Measurements from ENCODE around the gene KIAA0319L.

The KIAA0319L gene

GRCh38 chr1:35564037-35564883 lies 7.1 kb upstream of the KIAA0319L start:
- peak; percentile 82 for FAIRE-seq

DNA sequence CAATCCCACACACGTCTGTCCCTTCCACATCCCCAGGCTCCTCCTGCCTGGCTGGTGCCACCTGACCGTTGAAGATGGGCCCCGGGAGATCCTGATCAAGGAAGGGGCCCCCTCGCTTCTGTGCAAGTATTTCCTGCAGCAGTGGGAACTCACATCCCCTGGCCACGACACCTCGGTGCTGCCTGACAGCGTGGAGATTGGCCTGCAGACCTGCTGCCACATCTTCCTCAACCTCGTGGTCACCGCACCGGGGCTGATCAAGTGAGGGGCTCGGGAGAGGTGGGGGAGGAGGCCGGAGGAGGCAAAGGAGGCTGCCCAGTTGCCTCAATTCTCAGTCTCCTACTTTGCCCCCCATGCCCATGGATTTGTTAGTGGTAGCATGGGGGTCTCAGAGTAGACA lies 6.0 kb upstream of the KIAA0319L start:
- FAIRE-seq (no peak), DNase-seq (ENCODE audit: insufficient read length, low spot score) (no peak)

More at GRCh38 chr1:35564037-35564883, 7.1 kb upstream of the KIAA0319L start:
- DNase-seq (ENCODE audit: insufficient read length, low spot score) = peak; percentile 75

GRCh38 chr1:35561972-35562680 lies 4.9 kb upstream of the KIAA0319L start:
- FAIRE-seq (no peak), DNase-seq (ENCODE audit: insufficient read length, low spot score) (no peak)

GRCh38 chr1:35561297-35561971 lies 4.2 kb upstream of the KIAA0319L start:
- DNase-seq (ENCODE audit: insufficient read length, low spot score) (no peak), FAIRE-seq (no peak)

GRCh38 chr1:35560256-35561225 lies 3.3 kb upstream of the KIAA0319L start:
- DNase-seq (ENCODE audit: insufficient read length, low spot score) (no peak), FAIRE-seq (no peak)

DNA sequence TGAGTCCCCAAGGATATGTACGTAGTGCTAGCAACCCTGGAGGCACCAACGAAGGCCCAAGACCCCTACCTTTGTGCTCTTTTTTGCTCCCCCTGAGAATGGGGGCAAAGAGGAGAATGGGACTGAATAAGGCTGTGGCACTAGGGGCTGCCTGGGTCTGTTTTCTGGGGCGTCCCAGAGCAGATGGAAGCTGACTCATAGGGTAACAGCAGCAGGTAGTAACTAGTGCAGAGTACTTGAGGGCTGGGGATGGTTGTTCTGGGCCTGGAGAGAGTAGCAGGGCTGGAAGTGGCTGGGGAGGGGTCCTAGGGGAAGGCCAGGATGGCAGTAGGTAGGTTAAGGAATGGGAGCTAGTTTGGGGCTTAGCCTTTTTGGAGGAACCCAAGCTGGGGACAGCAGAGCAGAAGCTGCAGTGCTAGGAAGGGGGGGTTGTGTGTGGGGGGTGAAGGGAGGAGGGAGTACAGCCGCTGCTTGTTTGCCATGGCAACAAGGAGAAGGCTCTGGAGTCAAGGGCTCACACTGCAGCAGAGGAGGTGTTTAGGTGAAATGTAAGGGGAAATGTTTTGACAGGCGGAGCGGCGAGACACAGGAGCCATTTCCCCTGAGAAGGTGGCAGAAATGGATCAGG lies 2.2 kb upstream of the KIAA0319L start:
- DNase-seq (ENCODE audit: insufficient read length, low spot score) = no peak
- FAIRE-seq = no peak

GRCh38 chr1:35558374-35559316 lies 1.4 kb upstream of the KIAA0319L start:
- FAIRE-seq = no peak
- DNase-seq (ENCODE audit: insufficient read length, low spot score) = no peak

GRCh38 chr1:35557611-35558373 lies 589 bp upstream of the KIAA0319L start, which contains the start of gene NCDN:
Gene NCDN, plus strand, starts transcription at chr1:35557799. Its CDS starts 392 bp downstream, at chr1:35558191.
- DNase-seq (ENCODE audit: insufficient read length, low spot score) = peak; percentile 93
- FAIRE-seq = peak; percentile 97

DNA sequence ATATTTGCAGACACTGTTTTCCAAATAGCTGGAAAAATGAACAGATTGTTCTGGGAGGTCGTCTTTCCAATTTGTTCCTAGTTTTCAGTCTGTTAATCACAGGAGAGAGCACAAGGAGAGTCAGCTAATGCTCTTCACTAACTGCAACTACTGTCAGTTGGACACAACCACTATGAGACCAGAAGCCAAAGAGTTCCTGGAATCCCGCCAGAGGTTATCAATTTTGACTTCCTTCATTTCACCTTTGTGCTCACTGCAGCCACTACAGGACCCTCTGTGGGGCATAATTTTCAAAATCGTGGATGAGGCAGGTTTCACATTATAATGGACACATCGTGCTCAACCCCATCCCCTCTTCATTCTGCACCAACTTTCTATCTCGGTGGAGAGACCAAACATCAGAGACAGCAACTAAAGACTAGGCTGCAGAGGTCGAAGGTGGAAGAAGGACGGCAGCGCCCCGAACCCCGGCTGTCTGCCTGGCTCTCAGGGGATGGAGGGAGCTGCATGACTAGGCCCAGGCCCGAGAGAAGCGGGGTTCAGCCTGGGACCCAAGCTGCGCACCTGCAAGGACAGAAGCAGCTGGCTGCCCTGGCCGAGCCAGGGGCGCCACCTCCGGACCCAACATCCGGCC lies 602 bp downstream of the KIAA0319L start:
- FAIRE-seq (peak; percentile 88), DNase-seq (ENCODE audit: insufficient read length, low spot score) (no peak)

- no peak for FAIRE-seq
- no peak for DNase-seq (ENCODE audit: insufficient read length, low spot score)
Observed at GRCh38 chr1:35555601-35556477, 1.4 kb downstream of the KIAA0319L start.

DNA sequence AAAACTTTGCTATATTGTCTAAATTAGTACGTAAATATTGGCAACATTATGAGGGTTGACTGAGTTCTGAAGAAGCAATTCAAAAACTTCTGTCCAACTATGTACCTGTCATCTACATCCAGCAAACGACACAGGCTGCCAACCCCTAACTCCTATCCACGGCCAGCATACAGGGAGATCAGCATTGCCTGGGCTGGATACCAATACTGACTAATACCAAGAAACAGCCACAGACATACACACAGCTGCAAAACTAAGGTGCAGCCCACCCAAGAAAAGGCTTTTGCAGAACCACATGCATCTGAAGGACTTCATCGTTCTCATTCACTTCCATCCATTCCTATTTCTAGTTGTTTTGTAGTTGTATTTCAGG lies 2.0 kb downstream of the KIAA0319L start:
- FAIRE-seq (no peak), DNase-seq (ENCODE audit: insufficient read length, low spot score) (no peak)

- no peak for FAIRE-seq
- no peak for DNase-seq (ENCODE audit: insufficient read length, low spot score)
Observed at GRCh38 chr1:35554266-35555211, 2.7 kb downstream of the KIAA0319L start.

DNA sequence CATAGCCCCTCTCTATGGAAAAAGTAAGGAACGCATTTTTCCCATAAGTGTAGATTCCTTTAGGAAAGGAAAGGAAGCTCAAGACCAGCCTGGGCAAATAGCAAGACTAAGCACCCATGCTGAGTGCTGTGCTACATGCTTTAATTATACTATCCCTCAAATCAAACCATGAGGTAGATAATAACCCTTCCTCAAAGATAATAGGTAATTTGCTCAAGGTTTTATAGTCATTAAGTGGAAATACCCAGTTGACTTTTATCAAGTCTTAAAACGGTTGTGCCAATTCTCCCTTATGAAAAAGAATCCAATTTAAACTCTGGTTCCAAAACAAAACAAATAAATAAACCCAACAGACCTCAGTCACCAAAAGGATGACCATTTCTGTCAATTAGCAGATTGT lies 3.4 kb downstream of the KIAA0319L start:
- no peak for DNase-seq (ENCODE audit: insufficient read length, low spot score)
- no peak for FAIRE-seq

GRCh38 chr1:35546614-35547013 lies 10.6 kb downstream of the KIAA0319L start:
- FAIRE-seq = no peak

GRCh38 chr1:35544976-35545375 lies 12.2 kb downstream of the KIAA0319L start:
- peak; percentile 37 for FAIRE-seq
- no peak for DNase-seq (ENCODE audit: insufficient read length, low spot score)

More at GRCh38 chr1:35546614-35547013, 10.6 kb downstream of the KIAA0319L start:
- no peak for DNase-seq (ENCODE audit: insufficient read length, low spot score)
